GM21786 (cell line): Measurements from ENCODE around the gene ISYNA1.

ENCODE experiments used
- ATAC-seq: cut with Tn5 transposase; IDR thresholded peaks from one replicate; pipeline ENCODE4 v1.9.1; 2021; ENCODE audit not compliant: unreplicated experiment

The ISYNA1 gene

DNA sequence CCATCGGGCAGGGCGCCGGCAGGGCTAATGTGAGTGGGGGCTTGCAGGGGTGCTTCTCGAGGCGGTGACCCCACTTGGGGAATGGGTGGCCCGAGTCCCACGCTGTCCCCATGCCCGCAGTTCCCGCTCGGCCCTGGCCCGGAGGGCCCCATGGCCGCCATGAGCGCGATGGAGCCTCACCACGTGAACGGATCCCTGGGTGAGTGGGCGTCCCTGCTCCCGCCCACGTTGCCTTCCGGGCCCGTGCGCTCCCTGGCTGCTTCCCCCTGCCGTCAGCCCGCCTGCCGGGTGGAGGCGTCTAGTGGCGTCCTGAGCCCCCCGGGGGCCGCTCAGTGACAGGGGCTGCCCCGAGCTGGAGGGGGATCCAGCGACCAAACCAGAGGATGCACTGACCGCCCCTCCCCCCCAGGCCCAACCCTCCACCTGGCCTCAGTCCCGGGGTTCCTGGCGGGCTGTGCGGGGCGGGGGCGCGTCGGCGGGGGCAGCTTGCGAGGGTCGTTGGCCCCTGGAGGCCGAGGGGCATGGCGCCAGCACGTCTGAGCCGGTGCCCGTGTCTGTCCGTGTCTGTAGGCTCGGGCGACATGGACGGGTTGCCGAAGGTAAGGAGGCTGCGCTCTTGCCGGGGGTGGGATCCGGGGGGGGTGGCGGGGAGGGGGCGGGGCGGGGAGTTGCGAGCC is 4.8 kb downstream of the ISYNA1 start:
- ATAC-seq: no peak

DNA sequence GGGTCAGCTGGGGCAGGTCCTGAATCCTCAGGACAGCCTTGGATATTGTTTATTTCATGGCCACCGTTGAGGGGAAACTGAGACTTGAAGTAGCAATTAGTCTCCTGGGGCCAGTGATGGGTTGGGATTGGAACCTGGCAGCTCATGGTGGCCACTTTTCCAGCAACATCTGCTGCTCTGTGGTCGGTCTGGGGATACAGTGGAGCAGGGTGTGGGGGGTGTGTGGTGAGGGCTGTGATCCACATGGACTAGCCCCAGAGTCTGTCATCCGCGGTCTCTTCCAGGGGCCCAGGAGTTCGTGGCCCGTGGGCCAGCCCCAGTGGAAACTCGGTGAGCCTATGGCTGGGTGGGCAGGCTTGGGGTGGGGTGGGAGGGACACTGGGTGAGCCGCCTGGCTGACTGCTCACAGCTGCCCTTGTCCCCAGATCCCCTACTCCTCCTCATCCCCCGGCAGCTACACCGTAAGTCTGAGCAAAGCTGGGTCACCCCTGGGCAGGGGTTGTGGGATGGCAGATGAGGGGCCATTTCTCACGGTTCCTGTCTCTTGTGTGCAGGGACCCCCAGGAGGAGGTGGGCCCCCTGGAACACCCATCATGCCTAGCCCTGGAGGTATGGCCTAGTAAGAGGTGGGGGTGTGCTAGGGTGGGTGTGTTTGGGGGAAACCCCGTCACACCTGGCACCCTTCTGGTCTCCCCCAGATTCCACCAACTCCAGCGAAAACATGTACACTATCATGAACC is 5.5 kb downstream of the ISYNA1 start:
- ATAC-seq: no peak

GRCh38 chr19:18431351-18432197 is 6.4 kb downstream of the ISYNA1 start:
- ATAC-seq: no peak

DNA sequence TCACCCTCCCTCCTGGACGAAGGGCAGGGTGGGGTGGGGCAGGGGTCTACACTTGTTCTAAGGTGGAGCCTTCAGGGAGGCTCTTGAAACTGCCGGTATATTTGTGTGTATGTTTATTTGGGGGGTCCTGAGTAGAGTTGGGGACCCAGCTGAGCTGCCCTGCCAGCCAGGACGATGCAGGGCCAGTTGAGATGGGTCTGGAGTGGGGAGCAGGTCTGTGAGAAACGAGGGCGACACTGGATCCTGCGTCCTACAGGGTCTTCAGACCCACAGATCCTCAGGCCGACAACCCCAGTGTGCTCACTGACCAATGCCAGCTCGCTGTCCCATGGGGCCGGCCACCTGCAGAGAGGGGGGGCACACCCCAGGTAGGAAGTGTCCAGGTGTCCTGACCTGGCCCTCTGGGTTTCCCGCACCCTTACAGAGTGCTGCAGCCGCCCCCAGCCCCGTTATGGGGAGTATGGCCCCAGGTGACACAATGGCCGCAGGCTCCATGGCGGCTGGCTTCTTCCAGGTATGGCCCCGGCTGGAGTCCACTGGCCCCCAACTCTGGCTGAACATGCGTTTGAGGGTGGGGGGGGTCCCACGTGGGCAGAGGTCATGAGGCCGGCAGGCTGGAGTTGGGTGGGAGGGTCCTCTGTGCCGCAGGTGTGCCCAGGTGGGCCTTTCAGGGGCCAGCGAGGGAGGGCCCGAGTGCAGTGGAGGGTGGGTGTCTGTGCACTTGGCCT is 7.4 kb downstream of the ISYNA1 start:
- no peak for ATAC-seq

- ATAC-seq: no peak
Observed at GRCh38 chr19:18429717-18430416, 8.1 kb downstream of the ISYNA1 start.

DNA sequence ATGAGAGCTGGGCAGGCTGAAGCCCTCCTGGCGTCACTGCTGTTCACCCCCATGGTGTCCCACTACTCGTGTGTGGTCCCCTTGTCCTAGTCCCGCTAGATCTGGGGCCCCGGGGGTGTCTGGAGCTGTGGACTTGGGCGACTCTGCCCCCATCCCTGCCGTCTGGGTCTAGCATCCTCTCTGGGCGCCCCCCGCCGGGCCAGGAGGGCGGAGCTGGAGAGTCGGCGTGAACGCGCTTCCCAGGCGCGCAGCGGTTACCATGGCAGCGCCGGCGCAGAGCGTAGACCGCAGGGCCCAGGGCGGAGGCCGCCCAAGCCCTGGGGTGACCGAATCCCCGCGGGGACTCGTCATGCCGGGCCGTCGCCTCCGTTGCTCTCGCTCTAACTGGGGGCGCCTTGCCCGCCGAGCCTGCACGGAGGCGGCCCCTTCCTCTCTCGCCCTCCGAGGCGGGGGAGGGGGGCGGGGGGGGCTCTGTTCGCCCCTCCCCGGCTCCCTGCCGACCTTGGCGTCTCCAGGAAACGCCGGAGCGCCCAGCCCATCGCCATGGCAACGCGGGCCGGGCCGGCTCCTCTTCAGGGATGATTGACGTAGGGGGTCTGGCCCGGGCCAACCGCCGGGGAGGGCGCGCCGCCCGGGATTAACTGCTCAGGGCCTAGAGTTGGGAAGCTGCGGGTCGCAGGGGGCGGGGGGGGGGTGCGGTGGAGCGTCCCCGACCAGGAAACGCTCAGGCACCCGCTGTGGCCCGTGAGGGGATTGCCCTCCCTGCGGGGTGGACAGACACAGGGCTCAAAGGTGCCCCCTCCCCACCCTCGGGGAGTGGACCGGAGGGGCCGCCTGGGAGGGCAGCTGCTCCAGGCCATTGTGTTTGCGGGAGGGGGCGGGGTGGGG is 8.9 kb downstream of the ISYNA1 start:
- peak; percentile 71 for ATAC-seq

DNA sequence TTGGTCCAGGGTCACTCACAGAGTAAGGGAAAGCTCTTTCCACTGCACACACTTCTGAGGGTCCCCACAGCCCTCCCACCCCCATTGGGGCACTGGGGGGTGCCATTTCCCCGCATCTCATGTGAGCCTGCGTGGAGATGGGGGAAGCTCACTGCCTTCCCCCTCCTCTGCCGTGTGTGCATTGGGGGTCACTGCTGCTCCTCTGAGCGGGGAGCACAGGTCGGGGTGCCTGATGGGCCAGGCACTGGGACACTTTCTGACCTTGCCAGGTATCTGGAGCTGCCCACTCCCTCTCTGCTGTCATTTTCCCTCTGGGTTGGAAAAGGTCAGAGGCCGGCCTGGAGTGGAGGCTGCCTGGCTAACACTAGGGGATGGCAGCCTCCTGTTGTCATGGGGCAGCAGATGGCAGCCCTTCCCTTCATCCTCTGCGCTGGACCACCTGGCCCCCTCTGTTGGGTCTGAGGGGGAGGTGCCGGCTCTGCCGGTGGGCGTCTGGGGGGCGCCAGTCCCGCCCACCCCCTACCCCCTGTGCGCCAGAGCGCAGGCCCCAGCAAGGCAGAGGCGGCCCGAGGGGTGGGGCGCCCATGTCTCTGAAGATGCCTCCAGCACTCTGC is 9.7 kb downstream of the ISYNA1 start:
- no peak for ATAC-seq

DNA sequence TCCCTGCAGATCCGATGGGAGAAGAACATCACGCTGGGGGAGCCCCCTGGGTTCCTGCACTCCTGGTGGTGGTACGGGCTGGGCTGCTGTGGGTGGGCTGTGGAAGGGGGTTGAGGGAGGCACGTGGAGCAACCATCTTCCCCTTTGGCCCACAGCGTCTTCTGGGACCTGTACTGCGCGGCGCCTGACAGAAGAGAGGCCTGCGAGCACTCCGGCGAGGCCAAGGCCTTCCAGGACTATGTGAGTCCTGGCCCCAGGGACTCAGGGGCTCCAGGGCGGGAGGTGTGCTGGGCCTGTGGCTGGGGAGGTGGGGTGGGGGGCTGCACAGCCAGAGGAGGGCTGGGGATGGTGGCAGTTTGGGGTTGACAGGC is 10.2 kb downstream of the ISYNA1 start:
- ATAC-seq: no peak

DNA sequence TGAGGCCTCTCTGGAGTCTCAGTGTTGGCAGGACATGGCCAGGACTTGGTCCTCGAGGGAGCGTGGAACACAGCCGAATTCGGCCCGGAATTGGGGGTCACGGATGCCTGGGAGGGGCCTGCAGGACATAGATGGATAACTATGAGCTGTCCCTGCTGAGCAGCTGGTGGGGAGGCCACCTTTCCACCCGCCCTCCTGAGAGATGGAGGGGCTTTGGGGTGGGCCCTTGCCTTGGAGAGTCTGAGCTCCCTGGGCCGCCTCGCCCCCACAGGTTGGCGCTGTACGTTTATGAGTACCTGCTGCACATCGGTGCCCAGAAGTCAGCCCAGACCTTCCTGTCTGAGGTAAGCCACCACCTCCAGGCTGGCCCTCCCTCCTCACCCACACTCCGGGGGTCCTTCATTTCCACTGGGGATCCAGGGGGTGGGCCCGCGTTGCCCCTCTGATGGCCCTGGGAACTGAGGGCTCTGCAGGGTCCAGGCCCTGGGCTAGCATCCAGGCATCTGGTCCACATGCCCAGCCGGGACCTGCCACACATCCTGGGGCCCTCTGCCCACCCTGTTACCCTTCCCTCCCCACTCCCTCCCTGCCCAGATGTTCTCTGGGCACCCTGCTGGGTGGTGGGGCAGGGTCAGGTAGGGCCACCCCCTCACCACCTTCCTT is 10.7 kb downstream of the ISYNA1 start:
- no peak for ATAC-seq

GRCh38 chr19:18426416-18426767 is 11.5 kb downstream of the ISYNA1 start:
- no peak for ATAC-seq

- ATAC-seq: no peak
Observed at GRCh38 chr19:18425515-18426415, 12.2 kb downstream of the ISYNA1 start.

DNA sequence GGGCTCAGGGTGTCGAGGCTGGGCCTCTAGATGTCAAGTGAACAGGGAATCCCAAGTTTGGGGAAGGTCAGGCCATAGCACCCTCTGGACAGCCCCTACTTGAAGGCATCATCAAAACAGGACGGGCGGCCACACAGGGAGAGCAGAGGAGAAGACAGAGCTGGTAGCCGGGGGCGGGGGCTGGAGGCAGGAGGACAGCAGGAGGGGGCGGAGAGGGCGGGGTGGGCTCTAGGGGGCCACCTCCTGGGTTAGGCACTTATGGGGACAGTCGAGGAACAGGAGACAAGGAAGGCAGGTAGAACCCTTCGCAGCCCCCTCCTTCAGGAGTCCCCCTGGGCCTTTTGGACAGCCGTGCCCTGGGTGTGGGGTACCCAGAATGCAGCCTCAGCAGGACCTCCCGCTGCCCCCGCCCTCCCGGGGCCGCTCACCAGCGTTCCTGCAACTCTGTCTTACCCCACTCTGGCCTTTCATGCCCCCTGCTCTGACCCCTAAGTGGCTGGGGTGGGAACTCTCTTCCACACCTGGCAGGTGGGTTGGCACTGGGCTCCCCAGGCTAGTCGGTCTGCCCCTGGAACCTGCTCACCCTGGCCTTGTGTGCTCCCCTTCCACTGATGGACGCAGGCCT is 12.9 kb downstream of the ISYNA1 start:
- ATAC-seq: no peak

DNA sequence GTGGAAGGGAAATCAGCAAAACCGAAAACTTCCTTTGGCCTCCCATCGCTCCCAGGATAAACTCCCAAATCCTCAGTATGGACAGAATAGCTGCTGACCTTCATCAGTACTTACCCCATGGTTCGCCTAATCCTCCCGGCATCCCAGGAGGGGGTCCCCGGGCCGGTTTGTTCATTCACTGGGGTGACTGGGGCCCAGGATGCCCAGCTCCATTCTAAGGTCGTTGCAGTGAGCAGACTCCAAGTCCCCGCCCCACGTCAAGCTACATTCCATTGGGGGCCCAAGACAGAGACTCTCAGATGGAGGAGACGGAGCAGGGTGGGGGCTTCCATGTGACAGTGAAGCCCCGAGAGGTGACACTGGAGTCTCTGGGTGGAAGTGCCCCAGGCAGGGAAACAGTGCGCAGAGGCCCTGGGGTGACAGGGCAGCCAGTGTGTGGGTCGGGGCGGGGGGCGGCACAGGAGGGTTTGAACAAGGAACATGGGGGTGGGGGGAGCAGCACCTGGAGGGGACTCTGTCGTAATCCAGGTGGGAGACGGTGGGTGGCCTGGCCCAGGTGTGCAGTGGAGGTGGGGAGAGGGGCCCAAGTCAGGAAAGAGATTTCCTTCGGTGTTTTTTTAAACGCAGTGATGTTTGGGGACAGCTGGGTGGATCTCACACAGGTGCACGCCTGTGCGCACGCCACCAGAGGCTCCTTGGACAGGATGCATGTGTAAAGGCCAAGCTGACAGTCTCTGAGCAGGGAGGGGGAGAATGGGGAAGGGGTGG is 13.6 kb downstream of the ISYNA1 start:
- no peak for ATAC-seq

DNA sequence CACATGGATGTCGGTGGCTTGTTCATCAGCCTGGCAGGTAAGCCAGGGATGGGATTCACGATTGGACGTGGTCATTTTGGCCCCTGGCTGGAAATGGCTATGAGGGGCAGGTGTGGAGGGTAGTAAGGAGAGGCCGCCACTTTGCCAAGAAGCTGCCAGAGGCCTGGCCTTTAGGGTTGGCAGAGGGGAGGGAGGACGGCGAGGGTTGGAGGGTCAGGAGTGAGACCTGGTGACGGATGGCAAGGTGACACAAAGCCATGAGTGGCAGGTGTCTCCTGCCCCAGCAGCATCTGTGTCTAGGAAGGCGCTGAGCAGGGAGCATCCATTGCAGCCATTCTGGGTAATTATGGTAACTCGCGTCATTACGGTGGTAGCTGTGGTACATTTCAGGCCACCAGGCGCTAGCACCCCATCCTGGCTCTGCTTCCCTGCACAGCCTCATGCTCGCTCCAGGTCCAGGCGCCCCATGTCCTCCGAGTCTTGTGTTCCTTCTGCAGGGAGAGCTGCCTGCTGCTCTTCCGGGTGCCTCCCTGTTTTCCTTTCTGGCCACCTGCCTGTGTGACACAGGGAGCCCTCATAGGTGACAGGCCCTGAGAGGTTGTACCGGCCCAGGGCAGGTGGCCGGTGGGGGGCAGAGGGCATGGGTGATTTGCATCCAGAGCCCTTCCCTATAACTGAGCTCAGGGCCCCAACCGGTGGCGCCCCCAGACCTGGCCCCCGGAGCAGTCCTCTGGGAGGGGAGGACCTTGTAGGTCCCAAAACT is 14.5 kb downstream of the ISYNA1 start:
- no peak for ATAC-seq

DNA sequence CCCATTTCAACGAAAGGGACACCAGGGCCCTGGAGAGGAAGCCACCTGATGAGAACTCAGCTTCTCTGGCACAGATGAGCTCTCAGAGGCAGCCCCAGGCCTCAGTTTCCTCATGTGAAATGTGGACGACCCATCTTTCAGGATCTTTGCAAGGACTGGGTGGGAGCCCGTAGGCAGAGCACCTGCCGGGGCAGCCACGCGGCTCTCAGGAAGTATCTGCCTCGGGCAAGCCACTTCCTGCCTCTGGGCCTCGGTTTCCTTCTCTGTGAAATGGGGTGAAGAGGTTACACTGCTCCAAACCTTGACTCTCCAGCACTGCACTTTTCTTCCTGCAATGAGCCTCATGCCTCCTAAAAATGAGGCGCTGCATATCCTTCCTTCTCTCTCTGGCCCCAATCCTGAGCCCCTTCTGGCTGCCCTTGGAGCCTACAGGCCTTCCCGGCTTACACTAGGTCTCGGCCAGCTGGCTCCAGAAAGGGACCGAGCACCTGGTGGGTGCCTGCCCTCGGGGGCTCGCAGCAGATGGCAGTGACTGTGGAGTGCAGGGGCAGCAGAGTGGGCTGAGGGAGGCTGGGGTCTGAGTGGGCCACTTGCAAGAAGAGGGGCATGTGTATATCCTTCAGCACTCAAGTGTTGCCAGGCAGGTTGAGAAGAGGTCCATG is 15.3 kb downstream of the ISYNA1 start:
- ATAC-seq: no peak
